HCT116 (cell line): ENCODE measurements around the gene NCF2. TPM values are rescaled to one million over a fixed set of nuclear protein-coding genes. Genes with fewer than 3 reads are reported as not detected.

Experiments
- ATAC-seq: fragments of 200-7000 bp; cut with Tn5 transposase; 2 replicates; pipeline ENCODE4 v1.9.1; 2020; ENCODE audit warnings: mild to moderate bottlenecking, moderate library complexity
- BruUV-seq: library from RNA; stranded (reverse); fragments of 400-500 nt; replicated peaks from 2 replicates; lab custom pipeline; 2021; lab: Mats Ljungman, UMichigan
- CTCF ChIA-PET: fragments of 300-600 bp; sonication (Branson Sonifier 250); formaldehyde crosslinking; loops from one replicate; lab custom pipeline; 2021; ENCODE audit warnings: antibody characterized with exemption; lab: Charles Lee
- POLR2A ChIA-PET: fragments of 300-600, 350-600 bp; sonication (Branson Sonifier 250); formaldehyde crosslinking; loops from one replicate; lab custom pipeline; 2021; ENCODE audit warnings: antibody characterized with exemption; lab: Charles Lee
- RAD21 ChIA-PET, 2 experiments: fragments of 300-600 bp; sonication (Branson Sonifier 250); formaldehyde crosslinking; loops; one replicate each; lab custom pipeline; 2023; ENCODE audit warnings: low total read pairs in 2 of 2; ENCODE audit not compliant: uncharacterized antibody in 2 of 2, unreplicated experiment in 2 of 2, low non-redundant PET in 1 of 2; lab: Charles Lee
- DNase-seq: peaks from one replicate; pipeline ENCODE4 v3.0.0-alpha.2; 2010; ENCODE audit warnings: low read depth, low spot score
- H2AFZ ChIP-seq: fragments of 200-600 bp; shearing (Covaris generic), sonication (generic); 2 replicates; pipeline ENCODE4 v1.6.1; 2017; ENCODE audit warnings: low read depth, mixed run types, mixed read lengths, antibody characterized with exemption, low read length; ENCODE audit not compliant: poor library complexity, severe bottlenecking
- H3K27ac ChIP-seq: 2 replicates; pipeline ENCODE4 v1.5.1; 2012; ENCODE audit warnings: low read depth, low read length
- H3K27me3 ChIP-seq: fragments of 200-600 bp; sonication (generic); 2 replicates; pipeline ENCODE4 v1.6.1; 2016; ENCODE audit warnings: mixed run types, low read length, mixed read lengths; ENCODE audit not compliant: insufficient read depth
- H3K36me3 ChIP-seq, 2 experiments: fragments of 200-500 bp in 1 of 2; fragments of 200-600 bp in 1 of 2; sonication (Bioruptor generic) in 1 of 2; sonication (generic) in 1 of 2; 2 replicates each; pipeline versions ENCODE4 v1.5.1 to v1.6.1; 2014 to 2016; ENCODE audit warnings: low read length in 2 of 2, inconsistent platforms in 1 of 2, mixed read lengths in 1 of 2, mixed run types in 1 of 2; ENCODE audit not compliant: insufficient read depth in 2 of 2, control insufficient read depth in 1 of 2
- H3K4me1 ChIP-seq, 2 experiments: fragments of 200-600 bp in 1 of 2; sonication (generic) in 1 of 2; 2 replicates each; pipeline versions ENCODE4 v1.5.1 to v1.6.1; 2012 to 2017; ENCODE audit warnings: low read length in 2 of 2, inconsistent platforms in 1 of 2, mild to moderate bottlenecking in 1 of 2, mixed read lengths in 1 of 2, mixed run types in 1 of 2, moderate library complexity in 1 of 2; ENCODE audit not compliant: insufficient read depth in 2 of 2, control insufficient read depth in 1 of 2
- H3K4me2 ChIP-seq: fragments of 200-600 bp; sonication (generic); 2 replicates; pipeline ENCODE4 v1.6.1; 2017; ENCODE audit warnings: mixed run types, low read length, mixed read lengths
- H3K4me3 ChIP-seq, 2 experiments: fragments of 200-600 bp in 1 of 2; sonication (generic) in 1 of 2; replicated peaks in 1 of 2; 2 replicates each; pipeline ENCODE4 v1.5.1; 2011 to 2016; ENCODE audit warnings: low read length in 2 of 2, control low read depth in 1 of 2, low read depth in 1 of 2, mild to moderate bottlenecking in 1 of 2, mixed read lengths in 1 of 2, mixed run types in 1 of 2
- H3K79me2 ChIP-seq: fragments of 200-600 bp; sonication (generic); 2 replicates; pipeline ENCODE4 v1.6.1; 2017; ENCODE audit warnings: mild to moderate bottlenecking, mixed run types, low read length, moderate library complexity, mixed read lengths; ENCODE audit not compliant: insufficient read depth
- H3K9ac ChIP-seq: fragments of 200-600 bp; sonication (generic); 2 replicates; pipeline ENCODE4 v1.6.1; 2016; ENCODE audit warnings: low read length, mixed read lengths
- H3K9me2 ChIP-seq: fragments of 200-600 bp; sonication (generic), shearing (Covaris generic); 2 replicates; pipeline ENCODE4 v1.6.1; 2017; ENCODE audit warnings: mixed run types, mild to moderate bottlenecking, moderate library complexity; ENCODE audit not compliant: insufficient read depth
- H3K9me3 ChIP-seq, 2 experiments: fragments of 200-500 bp in 1 of 2; fragments of 200-600 bp in 1 of 2; sonication (Bioruptor generic) in 1 of 2; sonication (generic) in 1 of 2; 2 replicates each; pipeline ENCODE4 v1.6.1; 2014 to 2017; ENCODE audit warnings: low read length in 2 of 2, mixed read lengths in 2 of 2, inconsistent platforms in 1 of 2, low read depth in 1 of 2, mild to moderate bottlenecking in 1 of 2, mixed run types in 1 of 2, moderate library complexity in 1 of 2; ENCODE audit not compliant: control insufficient read depth in 1 of 2, insufficient read depth in 1 of 2
- H4K20me1 ChIP-seq: fragments of 200-600 bp; sonication (generic), shearing (Covaris generic); 2 replicates; pipeline ENCODE4 v1.6.1; 2017; ENCODE audit warnings: mixed run types, mild to moderate bottlenecking, moderate library complexity; ENCODE audit not compliant: insufficient read depth
- CBX3 ChIP-seq: IDR thresholded peaks from 2 replicates; pipeline ENCODE4 v1.6.1; 2012; ENCODE audit warnings: low read depth
- CEBPB ChIP-seq: IDR thresholded peaks from 2 replicates; pipeline ENCODE4 v1.6.1; 2012; ENCODE audit warnings: low read depth
- CTCF ChIP-seq, 3 experiments: fragments of 200-600 bp in 1 of 3; sonication (generic) in 1 of 3; IDR thresholded peaks in 2 of 3; conservative IDR thresholded peaks in 1 of 3; 2 replicates each; pipeline ENCODE4 v1.5.1; 2012 to 2017; ENCODE audit warnings: low read depth in 2 of 3, low read length in 2 of 3, antibody characterized with exemption in 1 of 3, borderline replicate concordance in 1 of 3, control low read depth in 1 of 3, mild to moderate bottlenecking in 1 of 3, mixed read lengths in 1 of 3, mixed run types in 1 of 3, moderate library complexity in 1 of 3; ENCODE audit not compliant: insufficient read depth in 1 of 3
- EGR1 ChIP-seq: IDR thresholded peaks from 2 replicates; pipeline ENCODE4 v1.6.1; 2012; ENCODE audit warnings: low read depth
- EZH2 ChIP-seq: fragments of 200-600 bp; sonication (generic); IDR thresholded peaks from 2 replicates; pipeline ENCODE4 v1.6.1; 2017; ENCODE audit warnings: antibody characterized with exemption, mixed run types
- SIN3A ChIP-seq: IDR thresholded peaks from 2 replicates; pipeline ENCODE4 v1.6.1; 2012; ENCODE audit warnings: low read depth
- YY1 ChIP-seq: IDR thresholded peaks from 2 replicates; pipeline ENCODE4 v1.6.1; 2011; ENCODE audit warnings: low read length, low read depth, moderate library complexity, mild to moderate bottlenecking; ENCODE audit not compliant: insufficient replicate concordance; ENCODE audit errors: extremely low read depth
- ZFX ChIP-seq: fragments of 450-650 bp; IDR thresholded peaks from 2 replicates; pipeline ENCODE4 v1.6.1; 2017
- intact Hi-C: fragments of 100-400 bp; cut with micrococcal nuclease; formaldehyde crosslinking; loops from 2 replicates; pipeline ENCODE4 v1.10.0; 2022
- total RNA-seq: library from RNA; stranded (reverse); gene quantifications from one replicate; pipeline ENCODE4 v1.2.1, GENCODE V29; 2021; ENCODE audit not compliant: unreplicated experiment

NCF2 gene
- total RNA-seq, 1 experiment from 2014 or later: 0.25 TPM

GRCh38 chr1:183635606-183636333, 45.5 kb upstream of the NCF2 start, which contains the start of gene ARPC5 (continued):
- no peak for TF ChIP-seq CTCF (IDR thresholded peaks at IDR 0.05 in 2 of 3, conservative IDR thresholded peaks at IDR 0.05 in 1 of 3; ENCODE audit: borderline replicate concordance in 1 of 3, insufficient read depth in 1 of 3, low read depth in 2 of 3, low read length in 2 of 3)
- TF ChIP-seq CEBPB: no peak
- TF ChIP-seq EZH2: no peak
- peak; percentile 78 for TF ChIP-seq ZFX
- TF ChIP-seq, all 23 proteins: peak for 8

- POLR2A ChIA-PET: no interaction called here
- peak; percentile 56 for ATAC-seq
- CTCF ChIA-PET: interaction anchor here (1.2 kb wide), 1 partner anchor 353 kb away, joined by 4 read pairs; no protein-coding TSS in a partner anchor
- Histone ChIP-seq H3K9me3 (no peaks in the 10 kb centered on the region), H3K27me3 (no peaks in the 10 kb centered on the region), H3K79me2 (peaks cover 36% of the 10 kb centered on the region), H4K20me1 (peaks cover 6% of the 10 kb centered on the region; the same call in 1 of the 2 replicates), H3K4me1 (peaks cover 6 to 22% of the 10 kb centered on the region in 2 experiments; a peak in 3 of 4 replicates), H3K27ac (peak overlapping the region; percentile 85), H3K4me3 (peak overlapping the region; percentile 79 to 81), H3K4me2 (peak overlapping the region; percentile 91), H2AFZ (no peak overlapping the region), H3K9ac (peak overlapping the region; percentile 71), H3K36me3 (peaks cover 10 to 11% of the 10 kb centered on the region in 2 experiments; a peak in 3 of 4 replicates), H3K9me2 (no peaks in the 10 kb centered on the region)
- no TSS peak for BruUV-seq
- no peak for DNase-seq
- 0 out of 2 replicates have a peak, but pooled peaks have one; percentile 8 for TF ChIP-seq EGR1
- 0 out of 2 replicates have a peak, but pooled peaks have one; percentile 52 for TF ChIP-seq SIN3A
- no peak for TF ChIP-seq YY1
- TF ChIP-seq CBX3: no peak
- intact Hi-C loops: loop anchor here (5.0 kb wide), 2 partner anchors 163 to 282 kb away; partner anchors contain the start of gene SMG7
- RAD21 ChIA-PET: no interaction called here
These were observed 44.9 kb upstream of the NCF2 start for GRCh38 chr1:183635099-183635605.
